GM19099 (cell line): ENCODE results near the gene TTC34.

ENCODE experiments used
- POLR2A ChIP-seq: IDR thresholded peaks from 3 replicates; pipeline ENCODE4 v1.6.1; 2011; ENCODE audit warnings: low read depth; ENCODE audit not compliant: insufficient read length; ENCODE audit errors: extremely low read depth

The TTC34 gene

DNA sequence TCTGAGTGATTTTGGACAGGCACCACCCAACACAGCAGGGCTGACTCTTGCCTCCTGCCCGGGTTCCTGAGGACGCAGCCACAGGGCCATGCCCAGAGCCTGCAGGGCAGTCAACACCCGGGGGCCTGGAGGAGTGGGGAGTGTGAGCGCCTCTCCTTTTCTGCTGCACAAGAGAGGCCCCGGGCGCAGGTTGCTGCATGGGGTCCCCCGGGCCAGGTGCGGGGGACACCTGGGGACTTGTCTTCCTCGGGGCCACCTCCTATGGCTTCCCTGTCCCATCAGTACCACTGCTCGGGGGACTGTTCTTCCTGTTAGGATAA lies 6.9 kb upstream of the TTC34 start:
- no peak for TF ChIP-seq POLR2A

DNA sequence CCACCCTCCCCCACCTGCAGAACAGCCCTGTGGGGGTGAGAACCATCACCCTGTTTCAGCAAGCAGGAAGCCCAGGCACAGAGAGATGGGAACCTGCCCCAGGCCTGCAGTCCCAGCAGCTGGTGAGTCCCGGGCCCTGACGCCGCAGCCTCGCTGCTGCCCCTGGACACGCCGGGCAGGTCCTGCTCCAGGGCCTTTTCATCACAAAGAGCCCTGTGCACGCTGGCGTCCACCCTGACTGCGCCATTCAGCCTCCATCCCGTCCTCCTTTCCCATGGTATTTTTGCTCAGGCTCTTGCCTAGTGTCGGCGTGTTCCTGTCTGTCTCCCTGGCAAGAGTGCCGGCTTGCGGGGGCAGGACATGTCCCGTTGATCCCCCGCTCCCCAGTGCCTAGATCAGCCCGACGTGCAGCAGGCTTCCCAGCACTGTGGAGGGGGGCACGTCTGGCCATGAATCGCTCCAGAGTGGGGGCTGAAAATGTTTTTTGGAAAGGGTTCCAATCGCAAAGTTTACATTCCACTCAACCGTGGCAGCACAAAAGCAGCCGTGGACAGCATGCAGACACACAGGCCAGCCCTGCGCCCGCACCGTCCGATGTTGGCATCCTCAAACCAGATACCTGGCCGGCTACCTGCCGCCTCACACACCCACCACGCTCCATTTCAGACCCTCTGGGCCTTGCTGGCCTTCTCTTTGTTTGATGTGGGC lies 6.3 kb upstream of the TTC34 start:
- no peak for TF ChIP-seq POLR2A

DNA sequence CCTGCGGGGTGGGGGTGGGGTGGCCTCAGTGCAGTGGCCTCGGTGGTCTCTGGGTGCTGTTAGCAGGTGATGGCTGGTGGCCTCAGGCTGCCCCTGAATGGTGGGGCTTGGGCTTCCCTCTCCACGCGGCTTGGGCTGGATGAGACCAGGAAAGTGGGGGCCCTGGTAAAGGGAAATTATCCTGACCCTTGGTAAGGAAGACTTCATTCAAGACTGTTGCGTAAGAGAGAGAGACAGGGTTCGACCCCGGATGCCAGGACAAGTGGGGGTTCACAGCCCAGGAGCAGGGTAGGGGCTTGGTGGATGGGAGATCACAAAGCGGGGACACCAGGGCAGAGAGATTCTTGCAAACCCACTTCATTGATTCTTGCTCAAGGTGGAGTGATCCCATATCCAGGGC lies 5.5 kb upstream of the TTC34 start:
- TF ChIP-seq POLR2A = no peak

DNA sequence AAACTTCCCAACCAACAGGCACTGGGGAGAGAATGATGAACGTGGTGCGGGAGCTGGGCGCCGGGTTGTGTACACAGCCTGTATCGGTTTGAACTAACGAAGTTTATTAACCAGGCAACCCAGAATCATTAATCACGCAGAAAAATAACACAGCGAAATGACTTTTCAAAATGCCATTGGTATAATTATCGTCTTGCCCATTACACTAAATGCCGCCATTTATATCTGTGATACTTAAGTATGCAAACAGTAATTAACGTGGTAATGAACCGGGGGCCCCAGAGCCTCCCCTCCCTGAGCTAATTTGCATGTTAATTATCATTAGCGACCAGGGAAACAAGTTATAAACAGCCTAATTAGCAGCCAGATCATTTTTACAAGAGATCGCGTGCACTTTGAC lies 5.1 kb upstream of the TTC34 start:
- TF ChIP-seq POLR2A = no peak

DNA sequence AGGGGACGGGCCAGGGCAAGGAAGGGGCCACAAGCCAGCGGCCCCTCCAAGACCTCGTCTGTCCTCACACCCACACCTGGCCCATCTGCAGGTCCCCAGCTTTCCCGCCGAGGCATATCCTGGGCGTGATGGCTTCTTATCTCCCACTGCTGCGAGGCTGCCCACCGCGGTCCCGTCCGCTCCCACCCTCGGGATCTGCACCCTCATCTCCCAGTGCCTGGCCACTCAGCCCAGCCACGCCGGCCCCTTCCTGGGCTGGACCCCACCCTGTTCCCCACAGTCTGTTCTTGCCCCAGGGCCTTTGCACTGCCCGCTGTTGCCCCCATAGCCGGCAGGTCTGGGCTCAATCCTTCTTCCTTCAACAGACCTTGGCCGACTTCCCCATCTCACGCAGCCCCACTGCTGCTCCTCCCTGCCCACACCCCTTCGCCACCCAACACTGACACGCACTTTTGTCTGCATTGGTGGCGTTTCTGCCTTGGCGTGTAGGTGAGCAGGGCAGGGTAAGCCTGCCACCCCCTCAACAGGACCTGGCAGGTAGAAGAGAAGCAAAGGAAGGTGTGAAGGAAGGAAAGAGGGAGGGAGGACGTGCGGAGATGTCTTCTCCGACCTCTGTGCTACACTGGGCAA lies 4.4 kb upstream of the TTC34 start:
- no peak for TF ChIP-seq POLR2A

DNA sequence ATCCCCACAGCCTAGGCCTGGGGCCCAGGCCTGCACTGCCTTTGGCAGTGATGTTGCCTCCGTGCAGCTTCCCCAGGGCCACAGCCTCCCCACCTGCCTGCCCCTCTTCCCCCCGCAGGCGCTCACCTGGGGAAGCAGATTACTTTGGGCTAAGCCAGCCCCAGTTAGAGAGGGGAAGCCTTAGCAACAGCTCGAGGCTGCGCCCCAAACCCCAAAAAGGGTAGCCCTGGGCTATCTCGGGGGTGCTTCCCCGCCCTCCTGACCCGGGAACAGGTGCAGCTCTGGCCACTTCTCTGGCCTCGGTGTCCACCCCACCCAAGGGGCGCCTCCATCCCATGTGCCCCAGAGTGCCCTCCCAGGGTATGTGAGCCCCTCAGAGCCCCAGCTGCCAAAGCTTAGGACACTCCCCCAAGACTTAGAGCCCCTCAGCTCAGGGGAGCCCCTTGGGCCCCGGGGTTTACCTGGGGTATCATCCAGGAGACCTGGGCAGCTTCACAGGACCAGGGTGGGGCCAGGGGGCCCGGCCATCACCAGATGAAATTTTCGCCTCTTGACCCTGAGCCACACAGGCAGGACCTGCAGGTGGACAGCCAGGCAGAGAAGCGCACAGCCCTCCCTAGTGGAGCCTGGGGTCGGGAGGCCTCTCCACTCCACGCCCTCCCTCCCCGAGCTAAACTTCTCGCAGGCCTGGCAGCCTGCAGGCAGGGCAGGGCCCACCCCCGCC lies 3.3 kb upstream of the TTC34 start:
- no peak for TF ChIP-seq POLR2A

DNA sequence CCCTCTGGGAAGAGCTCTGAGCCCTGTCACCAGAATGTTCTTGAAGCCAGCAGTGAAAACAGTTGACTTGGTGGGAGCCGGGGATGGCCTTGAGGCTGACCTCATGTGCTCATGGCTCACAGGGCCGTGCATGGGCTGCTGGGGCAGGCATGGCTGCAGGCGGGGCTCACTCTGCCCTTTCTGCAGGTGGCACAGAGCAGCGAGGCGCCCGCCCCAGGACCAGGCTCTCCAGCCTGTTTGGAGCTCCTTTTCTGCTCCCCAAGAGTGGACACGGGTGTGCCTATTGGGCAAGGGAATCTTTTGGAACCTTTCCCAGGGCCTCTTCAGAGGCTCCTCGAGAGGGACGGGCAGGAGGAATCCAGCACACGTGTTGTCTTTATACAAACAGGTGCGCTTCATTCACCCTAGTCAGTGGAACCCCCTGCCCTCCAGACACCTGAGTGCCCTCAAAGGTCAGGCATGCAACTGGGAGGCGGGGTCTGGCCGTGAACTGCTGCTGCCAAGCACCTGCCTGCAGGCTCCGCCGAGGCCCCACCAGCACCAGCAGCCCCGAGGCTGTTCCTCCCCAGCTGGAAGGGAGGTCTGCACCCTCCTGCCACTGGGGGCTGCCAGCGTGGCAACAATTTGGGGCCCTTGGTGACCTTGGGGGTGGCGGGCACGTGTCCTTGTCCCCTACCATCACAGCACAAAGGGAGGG lies 2.6 kb upstream of the TTC34 start:
- no peak for TF ChIP-seq POLR2A

DNA sequence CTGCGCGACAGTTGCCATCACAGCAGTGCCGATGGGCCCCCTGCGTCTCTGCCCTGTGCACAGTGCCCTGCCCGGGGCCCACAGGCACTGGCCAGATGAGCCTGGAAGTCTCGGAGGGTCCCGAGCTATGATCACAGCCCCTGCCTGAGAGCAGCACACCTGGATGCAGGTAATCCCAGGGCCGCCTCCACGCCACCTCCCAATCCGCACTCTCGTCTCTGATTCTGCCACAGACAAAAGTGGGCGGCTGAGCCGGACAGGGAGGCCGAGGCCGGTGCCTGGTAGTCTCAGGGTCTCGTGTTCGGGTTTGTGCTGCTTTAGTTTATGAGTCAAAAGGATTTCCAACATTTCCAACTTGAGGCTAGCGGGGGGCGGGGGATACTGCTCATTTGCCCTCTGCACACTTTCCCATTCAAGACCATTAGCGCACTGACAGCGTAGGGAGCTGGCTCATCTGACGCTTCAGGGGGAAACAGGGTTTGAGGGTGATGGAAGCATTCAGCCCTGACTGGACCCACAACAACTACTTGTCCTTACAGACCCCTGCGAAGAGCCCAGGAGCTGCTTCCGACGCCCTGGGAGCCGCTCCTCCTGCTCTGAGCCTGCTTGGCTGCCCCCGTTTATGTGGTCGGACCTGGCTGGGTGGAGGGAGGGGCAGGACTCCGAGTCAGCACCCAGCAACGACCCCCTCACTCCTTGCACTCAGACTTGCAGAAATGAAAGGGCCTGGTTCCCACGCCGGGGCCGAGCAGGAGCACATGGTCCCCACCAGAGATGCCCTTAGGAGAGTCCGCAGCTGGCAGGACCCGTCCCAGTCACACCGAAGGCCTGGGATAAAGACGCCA lies 1.8 kb upstream of the TTC34 start:
- no peak for TF ChIP-seq POLR2A

DNA sequence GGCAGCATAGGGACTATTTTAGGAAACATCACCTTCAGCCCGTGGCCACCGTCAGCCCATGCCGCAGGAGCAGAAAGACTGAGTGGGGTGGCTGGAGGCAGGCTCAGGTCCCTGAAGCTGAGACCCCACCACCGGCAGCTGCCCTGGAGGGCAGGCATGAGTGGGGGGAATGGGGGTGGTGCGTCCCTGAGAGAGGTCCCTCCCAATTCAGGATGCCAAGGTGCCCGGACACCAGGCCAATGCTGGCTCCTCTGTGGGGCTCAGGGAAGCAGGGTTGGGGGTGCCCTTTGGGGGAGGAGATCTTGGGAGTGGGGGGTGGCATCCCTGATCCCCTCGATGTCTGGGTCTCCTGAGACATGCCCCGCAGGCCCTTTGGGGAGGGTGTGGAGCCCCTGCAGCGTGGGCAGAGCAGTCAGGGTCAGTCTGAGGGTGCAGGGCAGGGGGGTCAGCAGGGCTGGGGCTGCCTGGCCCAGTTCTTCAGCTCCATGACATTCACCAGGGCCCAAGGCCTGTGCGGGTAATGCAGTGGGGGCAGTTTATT lies 998 bp upstream of the TTC34 start:
- TF ChIP-seq POLR2A = no peak

DNA sequence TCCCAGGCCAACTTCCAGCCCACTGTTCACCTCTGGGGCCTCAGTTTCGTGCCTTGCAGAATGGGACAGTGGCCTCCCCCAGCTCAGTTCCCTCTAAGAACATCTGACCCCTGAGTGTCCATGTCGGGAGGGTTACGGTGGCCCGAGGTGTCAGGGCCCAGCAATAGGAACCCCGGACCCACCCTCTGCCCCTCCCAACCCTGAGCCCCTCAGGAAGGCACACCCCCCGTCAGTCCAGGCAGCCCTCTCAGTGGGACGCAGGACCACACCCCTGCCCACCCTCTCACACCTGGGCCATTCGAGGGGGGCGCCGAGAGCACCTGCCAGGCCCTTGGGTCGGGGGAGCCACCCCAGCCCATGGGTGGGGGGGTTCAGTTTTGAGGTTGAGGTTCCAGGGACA lies 447 bp downstream of the TTC34 start:
- no peak for TF ChIP-seq POLR2A

DNA sequence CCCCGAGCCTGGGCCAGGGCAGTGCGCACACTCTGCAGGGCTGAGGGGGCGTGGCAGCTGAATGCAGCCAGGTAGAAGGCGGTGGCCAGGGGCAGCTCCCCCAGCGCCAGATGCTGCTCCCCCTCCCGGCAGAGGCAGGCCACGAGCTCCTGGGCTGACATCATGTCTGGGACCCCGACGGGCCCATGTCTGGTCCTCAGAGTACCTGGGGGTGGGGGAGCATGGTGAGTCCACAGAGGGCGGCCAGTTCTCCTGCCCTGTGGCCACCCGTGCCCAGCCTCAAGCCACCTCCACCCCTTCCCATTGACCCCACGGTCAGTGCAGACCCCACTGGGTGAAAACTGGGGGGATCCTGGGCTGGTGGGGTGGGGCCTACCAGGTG lies 838 bp downstream of the TTC34 start:
- no peak for TF ChIP-seq POLR2A

DNA sequence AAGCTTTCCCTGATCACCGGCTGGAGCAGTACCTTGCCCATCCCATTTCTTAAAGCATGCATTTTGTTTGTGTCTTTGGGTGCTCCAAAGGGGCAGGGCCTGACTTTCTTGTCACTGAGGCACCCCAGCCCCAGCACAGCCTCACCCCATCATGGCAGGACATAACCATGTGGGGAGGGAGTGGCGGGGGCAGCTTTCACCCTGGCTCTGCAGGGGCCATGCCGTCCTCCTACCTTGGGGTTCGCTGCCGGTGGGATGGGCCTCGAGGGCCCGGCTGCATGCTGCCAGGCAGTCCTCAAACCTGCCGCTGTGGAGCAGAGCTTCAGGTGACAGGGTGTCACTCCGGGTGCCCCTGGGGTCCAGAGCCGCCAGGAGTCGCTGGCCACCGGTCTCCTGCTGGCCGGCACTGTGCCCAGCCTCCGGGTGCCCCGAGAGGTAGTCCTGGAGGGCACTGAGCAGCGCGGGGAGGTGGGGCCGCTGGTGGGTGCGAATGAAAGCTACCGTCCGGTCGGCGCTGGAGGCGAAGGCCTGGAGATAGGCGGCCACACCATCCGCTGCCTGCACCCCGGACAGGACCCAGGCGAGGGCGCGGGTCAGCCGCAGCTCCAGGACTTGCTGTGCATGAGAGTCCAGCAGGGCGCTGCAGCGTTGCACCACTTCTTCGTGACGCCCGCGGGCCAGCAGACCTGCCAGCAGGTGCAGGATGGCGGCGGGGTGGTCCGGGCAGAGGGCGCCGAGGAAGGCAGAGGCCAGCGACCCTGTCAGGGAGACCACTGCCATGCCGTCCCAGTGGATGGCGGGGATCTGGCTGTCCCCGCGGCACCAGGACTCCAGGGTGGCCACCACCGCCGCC lies 1.5 kb downstream of the TTC34 start:
- TF ChIP-seq POLR2A = no peak

DNA sequence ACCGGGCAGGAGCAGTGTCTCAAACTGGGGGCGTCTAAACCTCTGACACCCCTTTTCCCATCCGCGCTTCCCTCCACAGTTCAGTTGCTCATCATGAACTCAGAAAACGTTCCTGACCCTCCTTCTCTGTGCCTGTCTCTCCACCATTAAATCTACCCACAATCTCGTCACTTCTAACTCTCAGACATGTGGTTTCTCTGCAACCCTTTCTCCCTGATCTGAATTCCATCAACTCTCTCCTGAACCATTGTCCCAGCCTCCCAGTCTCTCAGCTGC lies 3.8 kb downstream of the TTC34 start:
- no peak for TF ChIP-seq POLR2A

DNA sequence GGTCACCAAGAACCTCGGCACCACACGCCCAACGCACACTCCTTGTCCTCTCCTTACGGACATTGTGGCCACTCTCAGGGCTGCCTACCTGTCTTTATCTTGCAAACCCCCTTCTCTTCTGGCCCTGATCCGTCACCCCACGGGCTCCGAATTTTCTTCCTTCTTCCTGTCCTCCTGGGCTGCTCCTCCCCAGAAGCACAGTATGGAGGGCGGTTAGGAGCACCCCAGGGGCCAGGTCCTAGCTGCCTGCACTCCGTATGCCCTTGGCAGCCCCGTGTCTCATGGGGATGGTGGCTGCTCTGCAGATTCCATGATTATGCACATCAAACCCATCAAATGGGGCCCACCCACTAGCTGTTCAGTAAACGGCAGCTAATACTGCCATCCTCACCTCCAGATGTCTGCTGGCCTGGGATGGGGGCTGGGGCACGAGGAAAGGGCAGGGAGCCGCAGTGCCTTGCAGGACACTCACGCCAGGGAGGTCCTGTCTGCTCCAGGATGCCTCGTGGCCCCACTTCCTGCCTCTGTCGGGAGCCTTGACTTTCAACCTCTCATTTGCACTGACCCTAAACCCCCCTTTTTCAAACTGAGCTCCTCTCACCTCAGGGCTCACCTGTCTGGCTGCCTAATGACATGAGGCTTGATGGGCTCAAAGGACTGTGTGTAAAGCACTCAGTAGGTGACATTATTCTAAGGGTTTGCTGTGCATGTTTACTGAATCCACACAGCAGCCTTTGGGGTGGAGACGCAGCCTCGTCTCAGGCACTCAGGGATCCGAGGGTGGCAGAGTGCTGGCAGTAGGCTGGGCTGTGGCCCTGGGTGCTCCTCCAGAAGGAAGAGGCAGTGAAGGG lies 4.4 kb downstream of the TTC34 start:
- no peak for TF ChIP-seq POLR2A

DNA sequence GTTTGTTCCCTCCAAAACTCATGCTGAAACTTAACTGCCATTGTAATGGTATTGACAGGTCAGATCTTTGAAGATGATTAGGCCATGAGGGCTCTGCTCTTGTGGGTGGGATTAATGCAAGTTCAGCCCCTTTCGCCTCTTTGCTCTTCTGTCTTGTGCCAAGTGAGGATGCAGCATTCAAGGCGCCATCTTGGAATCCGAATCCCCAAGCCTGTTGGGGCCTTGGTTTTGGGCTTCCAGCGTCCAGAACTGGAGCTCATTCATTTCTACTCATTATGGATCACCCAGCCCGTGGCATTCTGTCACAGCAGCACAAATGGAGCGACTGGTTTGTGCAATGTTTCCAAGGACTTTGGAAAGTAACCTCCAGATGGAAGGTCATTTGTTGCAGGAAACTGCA lies 5.6 kb downstream of the TTC34 start:
- TF ChIP-seq POLR2A = no peak
